Neural crest cell (in vitro differentiated cells): ENCODE data around the gene CNN3. TPM values are rescaled to one million over a fixed set of nuclear protein-coding genes. Genes with fewer than 3 reads are reported as not detected.

ENCODE experiments used
- DNase-seq: peaks from one replicate; pipeline ENCODE4 v3.0.0; 2021; ENCODE audit warnings: low read depth, mixed read lengths, low spot score
- H3K27ac Mint-ChIP-seq: one replicate; pipeline ENCODE4 v1.8.0; 2021; ENCODE audit warnings: mild to moderate bottlenecking, mixed read lengths; ENCODE audit not compliant: unreplicated experiment
- H3K27me3 Mint-ChIP-seq: 2 replicates; pipeline ENCODE4 v1.8.0; 2021; ENCODE audit warnings: low read depth, mild to moderate bottlenecking, mixed read lengths
- H3K36me3 Mint-ChIP-seq: 2 replicates; pipeline ENCODE4 v1.8.0; 2021; ENCODE audit warnings: low read depth, mild to moderate bottlenecking, mixed read lengths
- H3K4me1 Mint-ChIP-seq: 2 replicates; pipeline ENCODE4 v1.8.0; 2021; ENCODE audit warnings: mixed read lengths
- H3K4me3 Mint-ChIP-seq: one replicate; pipeline ENCODE4 v1.8.0; 2021; ENCODE audit warnings: mild to moderate bottlenecking, mixed read lengths
- H3K9me3 Mint-ChIP-seq: 2 replicates; pipeline ENCODE4 v1.8.0; 2021; ENCODE audit warnings: mixed read lengths
- total RNA-seq: library from RNA; stranded (reverse); gene quantifications from 2 replicates; pipeline ENCODE4 v1.2.1, GENCODE V29; 2021
- TF ChIP-seq, protein P1 (sequence below): fragments of 200-600 bp; sonication (generic); conservative IDR thresholded peaks from 2 replicates; pipeline ENCODE4 v1.5.0; 2021; ENCODE audit warnings: antibody characterized with exemption, mild to moderate bottlenecking

The CNN3 gene
- total RNA-seq, 1 donor from 2014 or later: 322 TPM

- DNase-seq: no peak
- no peaks in the 10 kb centered on the region for H3K27me3 Mint-ChIP-seq
- H3K9me3 Mint-ChIP-seq: peaks cover 4% of the 10 kb centered on the region
- no peak overlapping the region for H3K4me3 Mint-ChIP-seq
- TF ChIP-seq, protein P1, sequence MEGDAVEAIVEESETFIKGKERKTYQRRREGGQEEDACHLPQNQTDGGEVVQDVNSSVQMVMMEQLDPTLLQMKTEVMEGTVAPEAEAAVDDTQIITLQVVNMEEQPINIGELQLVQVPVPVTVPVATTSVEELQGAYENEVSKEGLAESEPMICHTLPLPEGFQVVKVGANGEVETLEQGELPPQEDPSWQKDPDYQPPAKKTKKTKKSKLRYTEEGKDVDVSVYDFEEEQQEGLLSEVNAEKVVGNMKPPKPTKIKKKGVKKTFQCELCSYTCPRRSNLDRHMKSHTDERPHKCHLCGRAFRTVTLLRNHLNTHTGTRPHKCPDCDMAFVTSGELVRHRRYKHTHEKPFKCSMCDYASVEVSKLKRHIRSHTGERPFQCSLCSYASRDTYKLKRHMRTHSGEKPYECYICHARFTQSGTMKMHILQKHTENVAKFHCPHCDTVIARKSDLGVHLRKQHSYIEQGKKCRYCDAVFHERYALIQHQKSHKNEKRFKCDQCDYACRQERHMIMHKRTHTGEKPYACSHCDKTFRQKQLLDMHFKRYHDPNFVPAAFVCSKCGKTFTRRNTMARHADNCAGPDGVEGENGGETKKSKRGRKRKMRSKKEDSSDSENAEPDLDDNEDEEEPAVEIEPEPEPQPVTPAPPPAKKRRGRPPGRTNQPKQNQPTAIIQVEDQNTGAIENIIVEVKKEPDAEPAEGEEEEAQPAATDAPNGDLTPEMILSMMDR: no peak
- peaks cover 39% of the 10 kb centered on the region for H3K36me3 Mint-ChIP-seq
- H3K27ac Mint-ChIP-seq: no peak overlapping the region
- H3K4me1 Mint-ChIP-seq: peaks cover 57% of the 10 kb centered on the region
Measured at GRCh38 chr1:94908965-94909364, 17.9 kb downstream of the CNN3 start.

GRCh38 chr1:94908190-94908589 lies 18.7 kb downstream of the CNN3 start:
- Mint-ChIP-seq H3K27ac (no peak overlapping the region), H3K36me3 (peaks cover 34% of the 10 kb centered on the region), H3K9me3 (no peaks in the 10 kb centered on the region), H3K27me3 (no peaks in the 10 kb centered on the region), H3K4me1 (peaks cover 57% of the 10 kb centered on the region), H3K4me3 (no peak overlapping the region)
- TF ChIP-seq, protein P1: no peak
- no peak for DNase-seq

DNA sequence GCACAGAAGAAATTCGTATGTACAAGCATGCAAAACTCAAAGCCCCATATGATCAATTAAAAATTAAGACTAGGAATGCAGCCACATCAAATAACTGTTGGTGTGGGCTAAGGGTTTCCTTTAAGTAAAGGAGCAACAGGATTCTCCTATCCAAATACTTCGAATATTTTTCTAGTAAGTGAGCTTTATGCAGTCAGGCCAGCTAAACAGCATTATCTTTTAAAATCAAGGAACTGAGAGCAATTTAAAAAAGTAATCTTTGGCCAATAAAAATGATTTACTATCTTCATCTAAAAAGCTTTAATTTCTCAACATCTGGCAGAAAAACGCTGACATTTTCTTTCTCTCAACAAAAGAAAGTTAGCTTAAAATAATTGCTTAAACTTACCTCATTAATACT lies 19.8 kb downstream of the CNN3 start:
- Mint-ChIP-seq H3K27ac (no peak overlapping the region), H3K36me3 (peaks cover 32% of the 10 kb centered on the region), H3K4me3 (no peak overlapping the region), H3K9me3 (no peaks in the 10 kb centered on the region), H3K27me3 (no peaks in the 10 kb centered on the region), H3K4me1 (peaks cover 52% of the 10 kb centered on the region)
- no peak for DNase-seq
- TF ChIP-seq, protein P1: no peak

GRCh38 chr1:94906382-94906781 lies 20.5 kb downstream of the CNN3 start:
- peaks cover 52% of the 10 kb centered on the region for H3K4me1 Mint-ChIP-seq
- TF ChIP-seq, protein P1: no peak
- no peaks in the 10 kb centered on the region for H3K9me3 Mint-ChIP-seq
- H3K4me3 Mint-ChIP-seq: no peak overlapping the region
- DNase-seq: no peak
- no peaks in the 10 kb centered on the region for H3K27me3 Mint-ChIP-seq
- H3K36me3 Mint-ChIP-seq: peaks cover 32% of the 10 kb centered on the region
- H3K27ac Mint-ChIP-seq: peak overlapping the region; percentile 65

DNA sequence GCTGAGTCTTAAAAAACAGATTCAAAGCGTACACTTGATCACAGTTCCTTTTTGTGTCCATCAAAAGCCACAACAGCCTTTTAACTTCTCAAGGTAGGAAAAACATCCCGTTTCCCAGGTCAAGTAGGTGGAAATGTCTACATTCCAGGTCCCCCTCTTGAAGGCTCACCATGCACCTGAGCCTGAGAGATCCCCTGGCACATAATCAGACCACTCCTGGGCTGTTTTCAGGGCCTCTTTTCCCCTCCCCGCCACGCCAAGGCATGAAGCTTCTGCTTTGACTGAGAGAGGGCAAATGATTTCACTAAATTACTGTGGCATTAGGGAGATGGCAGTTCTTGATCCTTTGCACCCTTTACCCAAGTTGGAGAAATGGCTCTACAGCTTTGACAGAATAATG lies 21.7 kb downstream of the CNN3 start:
- TF ChIP-seq, protein P1: no peak
- Mint-ChIP-seq H3K4me3 (no peak overlapping the region), H3K27me3 (no peaks in the 10 kb centered on the region), H3K9me3 (no peaks in the 10 kb centered on the region), H3K4me1 (peaks cover 41% of the 10 kb centered on the region), H3K27ac (no peak overlapping the region), H3K36me3 (peaks cover 28% of the 10 kb centered on the region)
- no peak for DNase-seq
